RWPE1 (cell line): ENCODE results near the gene PNPLA3.
A peak's percentile ranks its signal among the peaks of the same experiment; 100 is the strongest.

Source experiments
- CTCF ChIA-PET: fragments of 350-600 bp; sonication (Branson Sonifier 250); formaldehyde crosslinking; extraction: SDS; loops from one replicate; lab custom pipeline; 2021; lab: Yijun Ruan, JAX
- POLR2A ChIA-PET: fragments of 400-600 bp; formaldehyde crosslinking; extraction: SDS; loops from one replicate; lab custom pipeline; 2020; ENCODE audit warnings: antibody characterized with exemption; ENCODE audit not compliant: low non-redundant PET; lab: Yijun Ruan, JAX
- DNase-seq: peaks from one replicate; pipeline ENCODE4 v3.0.0; 2012; ENCODE audit warnings: low spot score
- H3K27ac ChIP-seq: fragments of 450-650 bp; 2 replicates; pipeline ENCODE4 v1.5.1; 2017
- TF ChIP-seq, protein P1 (sequence below): fragments of 450-650 bp; conservative IDR thresholded peaks from 2 replicates; pipeline ENCODE4 v1.5.1; 2017; ENCODE audit warnings: low read depth, mild to moderate bottlenecking

The PNPLA3 gene

DNA sequence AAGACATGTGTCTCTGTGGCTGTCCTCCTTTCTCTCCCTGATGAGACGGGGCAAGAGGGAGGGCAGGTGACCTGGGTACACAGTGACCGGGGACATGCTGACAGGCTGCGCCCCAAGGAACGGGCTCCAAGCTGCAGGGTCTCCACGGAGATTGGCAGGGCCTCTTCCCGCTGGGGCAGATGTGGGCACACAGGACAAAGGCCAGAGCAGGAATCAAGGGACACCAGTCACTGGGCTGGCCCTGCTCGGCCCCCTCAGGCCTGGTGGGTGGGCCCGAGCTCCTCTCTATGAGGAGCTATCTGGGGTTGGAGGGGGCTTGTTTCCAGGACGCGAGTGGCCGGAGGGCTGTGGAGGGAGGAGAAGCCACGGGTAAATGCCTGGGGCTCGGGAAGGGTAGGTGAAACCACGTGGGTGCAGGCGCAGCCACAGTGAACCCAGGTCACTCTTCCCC is 43.0 kb upstream of the PNPLA3 start:
- H3K27ac ChIP-seq, result no peak overlapping the region
- no peak for DNase-seq
- POLR2A ChIA-PET, result no interaction called here
- TF ChIP-seq, protein P1, sequence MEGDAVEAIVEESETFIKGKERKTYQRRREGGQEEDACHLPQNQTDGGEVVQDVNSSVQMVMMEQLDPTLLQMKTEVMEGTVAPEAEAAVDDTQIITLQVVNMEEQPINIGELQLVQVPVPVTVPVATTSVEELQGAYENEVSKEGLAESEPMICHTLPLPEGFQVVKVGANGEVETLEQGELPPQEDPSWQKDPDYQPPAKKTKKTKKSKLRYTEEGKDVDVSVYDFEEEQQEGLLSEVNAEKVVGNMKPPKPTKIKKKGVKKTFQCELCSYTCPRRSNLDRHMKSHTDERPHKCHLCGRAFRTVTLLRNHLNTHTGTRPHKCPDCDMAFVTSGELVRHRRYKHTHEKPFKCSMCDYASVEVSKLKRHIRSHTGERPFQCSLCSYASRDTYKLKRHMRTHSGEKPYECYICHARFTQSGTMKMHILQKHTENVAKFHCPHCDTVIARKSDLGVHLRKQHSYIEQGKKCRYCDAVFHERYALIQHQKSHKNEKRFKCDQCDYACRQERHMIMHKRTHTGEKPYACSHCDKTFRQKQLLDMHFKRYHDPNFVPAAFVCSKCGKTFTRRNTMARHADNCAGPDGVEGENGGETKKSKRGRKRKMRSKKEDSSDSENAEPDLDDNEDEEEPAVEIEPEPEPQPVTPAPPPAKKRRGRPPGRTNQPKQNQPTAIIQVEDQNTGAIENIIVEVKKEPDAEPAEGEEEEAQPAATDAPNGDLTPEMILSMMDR, result no peak
- CTCF ChIA-PET, result no interaction called here

DNA sequence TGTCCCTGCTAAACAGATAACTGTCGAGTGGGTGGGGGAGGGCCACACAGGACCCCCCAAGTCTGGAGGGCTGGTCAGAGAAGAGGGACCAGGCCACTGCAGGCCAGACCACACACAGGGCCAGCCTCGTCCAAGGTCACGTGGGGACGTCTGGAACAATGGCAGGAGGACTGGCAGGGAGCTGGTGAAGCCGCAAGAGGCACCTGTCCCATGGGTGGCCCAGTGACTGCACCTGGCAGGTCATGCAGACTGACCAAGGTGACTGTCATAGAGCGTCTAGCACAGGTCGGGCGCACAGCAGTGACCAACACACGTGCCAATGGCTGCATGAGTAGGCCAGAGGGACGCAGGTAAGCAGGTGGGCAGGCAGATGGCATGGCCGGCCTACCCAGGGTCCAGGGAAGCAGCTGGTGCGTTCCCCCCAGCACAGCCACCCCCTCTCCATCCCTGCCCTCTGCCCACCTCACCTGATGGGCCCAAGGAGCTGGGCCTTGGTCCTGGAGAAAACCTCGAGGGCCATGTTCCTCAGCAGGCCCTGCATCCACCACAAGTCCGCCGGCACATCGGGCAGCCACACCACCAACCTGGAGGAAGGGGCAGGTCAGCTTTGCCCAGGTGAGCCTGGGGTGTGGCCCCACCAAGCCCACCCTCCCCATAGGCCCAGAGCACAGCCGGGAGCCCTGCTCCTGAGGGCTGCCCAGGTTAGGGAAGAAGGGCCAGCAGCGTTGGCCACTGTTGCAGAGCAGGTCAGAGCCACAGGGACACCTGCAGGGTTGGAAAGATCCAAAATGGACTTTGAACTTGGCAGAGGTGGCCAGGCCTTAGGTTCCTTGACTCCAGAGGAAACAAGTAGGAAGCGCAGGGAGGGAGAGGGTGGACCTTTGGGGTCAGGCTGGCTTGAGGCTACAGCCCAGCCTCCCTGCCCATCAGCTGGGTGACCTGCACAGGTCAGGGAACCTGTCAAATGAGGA is 42.2 kb upstream of the PNPLA3 start:
- no peak overlapping the region for H3K27ac ChIP-seq
- POLR2A ChIA-PET, result no interaction called here
- CTCF ChIA-PET, result interaction anchor here (0.7 to 1.4 kb wide), 2 partner anchors 17 to 65 kb away, joined by 4 to 5 read pairs; no protein-coding TSS in a partner anchor

DNA sequence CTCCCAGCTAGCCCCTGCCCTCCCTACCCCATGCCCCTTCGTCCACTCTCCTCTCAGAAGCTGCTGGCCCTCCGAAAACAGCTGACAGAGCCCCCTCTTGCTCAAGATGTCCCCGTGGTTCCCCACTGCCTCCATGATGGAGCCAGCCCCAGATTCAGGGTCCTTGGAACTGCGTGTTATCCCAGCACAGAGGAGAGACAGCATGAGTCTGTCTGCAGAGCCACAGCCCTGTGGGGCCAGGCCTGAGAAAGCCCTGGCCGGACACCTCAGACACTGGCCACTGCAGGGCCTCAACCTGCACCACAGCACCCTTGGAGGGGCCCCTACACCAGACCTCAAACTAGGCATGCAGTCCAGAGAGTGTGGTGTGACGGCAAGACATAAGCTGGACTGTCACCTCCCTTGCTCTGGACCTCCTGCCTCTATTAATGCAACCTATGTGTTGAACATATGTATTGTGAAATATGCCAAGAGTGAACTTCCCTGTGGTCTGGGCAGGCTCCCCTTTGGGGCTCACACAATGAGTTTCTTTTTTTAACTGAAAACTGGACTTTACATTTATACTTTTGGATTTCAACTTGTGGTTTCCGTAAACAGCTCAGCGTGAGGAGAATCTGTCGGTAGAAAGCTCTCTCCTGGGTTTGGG is 41.4 kb upstream of the PNPLA3 start:
- TF ChIP-seq, protein P1, result no peak
- no peak for DNase-seq
- no peak overlapping the region for H3K27ac ChIP-seq
- ChIA-PET CTCF (interaction anchor here (0.6 to 1.4 kb wide), 5 partner anchors 18 to 608 kb away, joined by 3 to 5 read pairs (median 4); no protein-coding TSS in a partner anchor), POLR2A (no interaction called here)

More for the DNA sequence above, 42.2 kb upstream of the PNPLA3 start:
- TF ChIP-seq, protein P1, result no peak
- no peak for DNase-seq

DNA sequence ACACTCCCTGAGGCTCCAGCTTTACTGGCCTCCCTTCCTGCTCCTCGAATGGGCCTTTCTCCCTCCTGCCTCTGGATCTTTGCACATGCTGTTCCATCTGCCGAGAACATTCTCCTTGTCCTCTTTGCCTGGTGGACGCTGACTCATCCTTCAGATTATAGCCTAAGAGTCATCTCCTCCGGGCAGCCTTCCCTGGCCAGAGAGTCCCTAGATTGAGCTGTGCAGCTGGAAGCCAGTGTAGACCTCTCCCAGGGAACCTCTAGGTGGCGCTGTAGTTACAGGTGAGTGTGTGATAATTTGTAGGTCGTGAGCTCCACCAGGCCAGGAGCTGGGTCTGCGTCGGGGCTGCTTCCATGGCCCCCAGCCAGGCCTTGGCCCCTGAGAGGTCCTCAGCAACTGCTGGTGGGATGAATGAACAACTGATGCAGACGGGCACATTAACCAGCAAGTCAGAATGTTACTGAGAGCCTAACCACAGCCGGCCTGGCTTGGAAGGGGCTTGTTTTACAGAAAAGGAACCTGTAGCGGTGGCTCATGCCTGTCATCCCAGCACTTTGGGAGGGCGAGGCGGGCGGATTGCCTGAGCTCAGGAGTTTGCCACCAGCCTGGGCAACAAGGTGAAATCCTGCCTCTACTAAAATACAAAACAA is 40.5 kb upstream of the PNPLA3 start:
- ChIA-PET POLR2A (no interaction called here), CTCF (interaction anchor here (0.6 to 1.2 kb wide), 6 partner anchors 12 to 926 kb away, joined by 3 to 4 read pairs (median 3); no protein-coding TSS in a partner anchor)
- DNase-seq, result peak; percentile 55
- H3K27ac ChIP-seq, result no peak overlapping the region
- TF ChIP-seq, protein P1, result peak; percentile 66

DNA sequence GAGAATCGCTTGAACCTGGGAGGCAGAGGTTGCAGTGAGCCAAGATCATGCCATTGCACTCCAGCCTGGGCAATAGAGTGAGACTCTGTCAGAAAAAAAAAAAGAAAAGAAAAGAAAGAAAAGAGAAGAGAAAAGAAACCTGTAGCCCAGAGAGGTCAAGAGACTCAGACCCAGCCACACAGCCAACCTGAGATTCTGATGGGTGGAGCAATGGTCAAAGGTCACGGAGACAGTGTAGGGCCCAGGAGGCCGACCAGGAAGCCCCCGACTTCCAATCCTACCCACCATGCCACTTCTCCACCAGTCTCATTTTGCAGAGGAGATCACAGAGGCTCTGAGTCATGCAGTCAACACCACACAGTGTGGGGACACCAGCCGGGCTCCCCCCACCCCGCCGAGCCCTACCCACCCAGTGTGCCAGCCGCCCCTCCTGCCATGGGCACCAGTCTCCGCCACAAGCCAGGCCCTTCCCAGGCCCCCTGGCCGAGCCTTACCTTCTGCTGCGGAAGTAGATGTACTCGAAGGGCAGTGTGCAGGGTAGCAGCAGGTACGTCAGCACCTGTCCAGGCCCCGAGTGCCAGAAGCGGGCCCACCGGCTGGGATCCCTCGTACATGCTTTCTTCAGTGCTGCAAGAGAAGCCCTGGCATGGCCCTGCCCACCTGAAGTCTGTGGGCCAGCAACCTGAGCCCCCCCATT is 39.7 kb upstream of the PNPLA3 start:
- ChIA-PET CTCF (interaction anchor here (0.5 to 1.2 kb wide), 4 partner anchors 11 to 610 kb away, joined by 3 to 4 read pairs (median 4); no protein-coding TSS in a partner anchor), POLR2A (no interaction called here)
- DNase-seq, result no peak
- H3K27ac ChIP-seq, result no peak overlapping the region
- TF ChIP-seq, protein P1, result no peak
